Muscle layer of duodenum (tissue), 2 donors: ENCODE results near the gene MVB12B.

Experiments used
- H3K27ac ChIP-seq: one replicate; pipeline ENCODE4 v1.7.0; 2013; ENCODE audit warnings: mild to moderate bottlenecking, low read length
- H3K27me3 ChIP-seq: one replicate; pipeline ENCODE4 v1.7.0; 2013; ENCODE audit warnings: low read depth, mild to moderate bottlenecking, control low read depth, low read length
- H3K36me3 ChIP-seq, 2 donors: one replicate each; pipeline ENCODE4 v1.7.0; 2013; ENCODE audit warnings: low read length in 2 of 2, control low read depth in 1 of 2, mild to moderate bottlenecking in 1 of 2; ENCODE audit not compliant: insufficient read depth in 2 of 2, control insufficient read depth in 1 of 2
- H3K4me1 ChIP-seq, 2 donors: one replicate each; pipeline ENCODE4 v1.7.0; 2013; ENCODE audit warnings: low read length in 2 of 2, mild to moderate bottlenecking in 2 of 2, control low read depth in 1 of 2, moderate library complexity in 1 of 2; ENCODE audit not compliant: insufficient read depth in 2 of 2, control insufficient read depth in 1 of 2
- H3K4me3 ChIP-seq, 2 donors: one replicate each; pipeline ENCODE4 v1.7.0; 2013; ENCODE audit warnings: low read length in 2 of 2, low read depth in 1 of 2, mild to moderate bottlenecking in 1 of 2
- H3K9me3 ChIP-seq, 2 donors: one replicate each; pipeline ENCODE4 v1.7.0; 2013; ENCODE audit warnings: low read length in 2 of 2, control low read depth in 1 of 2, mild to moderate bottlenecking in 1 of 2; ENCODE audit not compliant: control insufficient read depth in 1 of 2
- donor health status: healthy.

Gene MVB12B

DNA sequence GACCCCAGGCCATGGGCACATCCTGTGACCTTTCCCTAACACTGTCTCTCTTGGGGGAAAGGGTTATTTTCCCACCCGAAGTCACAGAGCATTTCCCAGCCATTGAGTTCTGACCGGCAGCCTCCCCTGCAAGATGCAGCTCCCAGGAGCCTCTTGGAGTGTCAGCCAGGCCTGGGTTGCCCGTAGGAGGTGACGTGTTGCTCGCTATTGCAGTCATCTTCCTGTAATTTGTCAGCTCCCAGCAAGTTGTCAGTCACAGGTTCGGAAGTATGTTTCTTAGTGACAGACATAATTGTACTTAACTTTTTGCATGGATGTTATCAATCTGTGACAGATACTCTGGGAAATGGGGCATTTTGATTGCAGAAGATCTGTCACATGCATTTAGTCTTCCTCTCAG, 74.5 kb downstream of the MVB12B start:
- Histone ChIP-seq H3K36me3 (peaks cover 11 to 38% of the 10 kb centered on the region in 2 donors), H3K4me3 (no peak overlapping the region), H3K4me1 (peaks cover 0 to 5% of the 10 kb centered on the region in 2 donors), H3K27ac (no peak overlapping the region), H3K9me3 (no peaks in the 10 kb centered on the region), H3K27me3 (no peaks in the 10 kb centered on the region)

DNA sequence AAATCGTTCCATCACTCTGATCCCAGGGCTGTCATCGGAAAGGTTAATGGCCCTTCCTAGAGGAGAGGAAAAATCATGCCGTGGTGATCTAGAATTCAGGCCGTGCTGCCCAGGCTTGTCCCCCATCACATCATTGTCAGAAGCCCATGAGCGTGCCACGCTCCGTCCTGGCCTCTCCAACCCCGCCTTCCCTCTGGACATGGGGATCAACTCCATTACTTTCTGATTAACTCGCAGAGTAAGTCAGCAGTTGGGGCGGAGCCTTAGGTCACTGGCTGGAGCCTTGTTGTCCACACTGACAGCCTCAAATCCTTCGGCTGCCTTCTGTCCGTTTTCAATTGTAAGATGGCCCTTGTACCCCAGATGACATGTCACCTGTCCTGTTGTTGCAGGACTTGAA, 75.0 kb downstream of the MVB12B start:
- Histone ChIP-seq H3K27me3 (no peaks in the 10 kb centered on the region), H3K36me3 (peaks cover 9 to 38% of the 10 kb centered on the region in 2 donors), H3K4me3 (no peak overlapping the region), H3K4me1 (peaks cover 0 to 5% of the 10 kb centered on the region in 2 donors), H3K9me3 (no peaks in the 10 kb centered on the region), H3K27ac (no peak overlapping the region)

DNA sequence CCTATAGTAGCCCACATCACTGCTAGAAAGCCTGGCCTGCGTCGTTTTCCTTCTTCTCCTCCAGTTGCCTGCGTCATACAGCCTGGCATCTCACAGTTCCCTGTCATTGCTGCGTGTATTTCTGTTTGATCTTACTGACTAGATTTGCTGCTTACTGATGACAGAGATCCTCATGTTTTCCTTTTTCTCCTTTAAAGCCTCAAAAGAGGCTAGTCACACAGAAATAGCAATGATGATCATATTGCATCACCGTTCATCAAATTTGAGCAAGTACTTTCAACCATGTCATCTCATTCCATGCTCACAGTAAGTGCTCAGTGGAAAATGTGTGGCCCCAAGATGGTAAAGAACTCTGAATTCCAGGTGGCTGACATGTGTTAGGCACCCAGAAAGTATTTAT, 76.8 kb downstream of the MVB12B start:
- Histone ChIP-seq H3K4me1 (peaks cover 0 to 5% of the 10 kb centered on the region in 2 donors), H3K4me3 (no peak overlapping the region), H3K36me3 (peaks cover 7 to 38% of the 10 kb centered on the region in 2 donors), H3K27ac (no peak overlapping the region), H3K9me3 (no peaks in the 10 kb centered on the region), H3K27me3 (no peaks in the 10 kb centered on the region)

DNA sequence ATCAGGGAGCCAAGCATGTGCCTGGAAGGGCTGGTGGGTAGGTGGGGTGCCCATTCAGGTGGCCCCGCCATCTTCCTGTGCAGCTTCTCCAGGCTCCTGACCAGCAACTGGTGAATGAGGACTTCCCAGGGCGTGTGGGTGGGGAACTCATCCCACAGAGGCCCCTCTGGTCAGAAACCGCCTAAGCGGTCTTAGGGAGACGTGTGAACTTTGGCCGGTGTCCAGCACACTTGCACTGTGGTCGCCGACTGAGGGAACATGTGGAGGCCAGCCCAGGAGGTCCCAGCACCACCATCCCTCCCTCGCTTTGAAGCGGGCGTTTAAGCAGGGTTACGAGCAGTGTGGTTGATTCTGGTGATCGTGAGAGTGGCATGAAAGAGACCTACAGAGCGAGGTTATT, 77.8 kb downstream of the MVB12B start:
- Histone ChIP-seq H3K27ac (no peak overlapping the region), H3K4me1 (no peaks in the 10 kb centered on the region), H3K27me3 (no peaks in the 10 kb centered on the region), H3K4me3 (no peak overlapping the region), H3K9me3 (no peaks in the 10 kb centered on the region), H3K36me3 (peaks cover 7 to 30% of the 10 kb centered on the region in 2 donors)

DNA sequence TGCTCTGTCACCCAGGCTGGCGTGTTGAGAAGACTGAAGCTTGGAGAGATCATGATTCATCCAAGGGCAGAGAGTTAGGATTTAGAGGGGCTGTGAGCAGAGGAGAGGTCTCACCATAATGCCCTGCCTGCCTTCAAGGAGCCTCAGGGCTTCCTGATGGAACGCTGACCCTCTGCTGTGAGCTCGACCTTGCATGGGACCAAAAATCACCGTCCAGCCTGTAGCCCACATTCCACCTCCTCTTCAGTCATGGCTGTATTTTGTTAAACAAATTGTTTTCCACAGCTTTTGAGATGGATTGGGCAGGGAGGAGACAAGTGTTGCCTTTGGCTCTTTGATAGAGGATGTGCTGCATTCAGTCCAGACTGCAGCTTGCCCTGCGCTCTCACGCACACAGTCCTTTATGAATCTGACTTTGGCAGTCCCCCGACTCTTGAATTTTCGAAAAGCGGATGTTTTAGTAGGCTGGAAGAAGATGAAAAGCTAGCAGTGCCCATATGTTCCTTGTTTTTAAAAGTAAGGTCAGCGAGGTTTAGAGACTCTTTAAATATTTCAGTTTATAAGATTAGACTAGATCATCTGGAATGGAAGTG, 79.5 kb downstream of the MVB12B start:
- Histone ChIP-seq H3K27ac (no peak overlapping the region), H3K4me3 (no peak overlapping the region), H3K4me1 (no peaks in the 10 kb centered on the region), H3K36me3 (peaks cover 7 to 36% of the 10 kb centered on the region in 2 donors), H3K9me3 (no peaks in the 10 kb centered on the region), H3K27me3 (no peaks in the 10 kb centered on the region)

DNA sequence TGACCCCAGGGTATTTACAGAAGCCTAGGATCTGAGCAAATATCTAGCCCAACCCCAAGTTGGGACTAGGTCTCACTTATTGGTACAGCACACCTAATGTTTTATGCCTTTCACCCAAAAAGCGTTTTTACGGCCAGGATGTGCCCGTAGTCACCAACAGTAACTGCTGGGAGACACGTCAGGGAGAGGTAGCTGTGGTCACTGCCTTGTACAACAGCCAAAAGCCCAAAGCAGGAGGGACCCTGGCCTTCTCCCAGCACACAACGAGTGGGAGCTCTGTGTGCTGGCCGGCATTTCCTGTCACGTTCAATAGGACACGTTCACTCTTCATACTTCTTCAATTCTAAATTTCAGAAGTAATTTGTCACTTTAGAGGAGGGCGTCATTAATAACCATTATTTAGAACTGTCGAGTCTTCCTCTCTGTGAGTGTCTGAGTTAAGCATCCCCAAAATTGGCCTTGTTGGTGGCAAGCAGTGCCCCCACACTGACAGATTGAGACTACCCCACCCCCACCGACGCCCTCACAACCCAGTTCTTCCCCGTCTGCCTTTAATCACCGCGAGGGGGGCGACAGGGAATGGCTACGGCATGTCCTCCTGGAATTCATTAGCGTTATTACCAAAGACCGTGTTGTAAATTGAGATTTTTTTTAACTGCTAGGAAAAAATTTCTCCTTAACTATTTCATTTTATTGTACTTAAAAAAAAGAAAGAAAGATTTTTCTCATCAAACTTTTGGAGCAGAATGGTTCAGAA, 80.7 kb downstream of the MVB12B start:
- Histone ChIP-seq H3K4me3 (no peak overlapping the region), H3K36me3 (peaks cover 0 to 28% of the 10 kb centered on the region in 2 donors), H3K9me3 (no peaks in the 10 kb centered on the region), H3K27me3 (no peaks in the 10 kb centered on the region), H3K27ac (no peak overlapping the region), H3K4me1 (no peaks in the 10 kb centered on the region)

DNA sequence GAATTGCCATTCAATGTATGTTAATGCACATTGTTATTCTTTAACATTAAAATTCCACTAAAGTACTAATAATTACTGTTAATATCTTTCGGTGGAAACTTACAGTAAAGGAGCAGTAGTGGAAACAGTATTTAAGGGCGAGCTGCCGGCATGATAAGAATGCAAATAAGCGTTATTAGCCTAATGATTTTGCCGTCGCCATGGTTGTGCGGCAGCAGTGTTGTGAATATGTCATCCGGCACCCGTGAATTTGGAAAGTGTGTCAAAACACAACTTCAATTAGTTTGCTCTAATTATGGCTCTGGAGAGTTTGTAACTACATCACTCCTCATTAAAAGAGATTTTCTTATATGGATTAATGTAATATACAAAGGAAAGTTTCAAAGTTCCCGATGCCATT, 81.4 kb downstream of the MVB12B start:
- no peaks in the 10 kb centered on the region for H3K4me1 ChIP-seq
- no peaks in the 10 kb centered on the region for H3K9me3 ChIP-seq
- no peak overlapping the region for H3K4me3 ChIP-seq
- H3K36me3 ChIP-seq, result peaks cover 0 to 21% of the 10 kb centered on the region in 2 donors
- no peak overlapping the region for H3K27ac ChIP-seq
- no peaks in the 10 kb centered on the region for H3K27me3 ChIP-seq

DNA sequence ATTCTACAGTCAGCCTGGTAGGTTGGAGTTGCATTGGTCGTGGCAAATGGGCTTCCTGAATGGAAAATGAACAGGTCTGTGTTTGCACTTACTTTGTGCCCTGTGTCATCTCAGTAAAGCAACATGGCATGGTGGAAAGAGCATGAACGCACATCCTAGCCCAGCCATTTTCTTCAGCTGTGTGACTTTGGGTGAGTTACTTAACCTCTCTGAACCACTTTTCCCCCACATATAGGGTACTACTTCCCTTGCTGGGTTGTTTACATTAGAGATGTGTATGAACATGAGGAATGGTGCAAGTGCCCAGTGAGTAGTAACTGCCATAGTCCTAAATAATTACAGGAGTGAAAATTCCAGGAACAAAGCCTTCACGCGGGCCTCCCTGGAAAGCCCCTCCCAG, 83.6 kb downstream of the MVB12B start:
- Histone ChIP-seq H3K27me3 (no peaks in the 10 kb centered on the region), H3K9me3 (no peaks in the 10 kb centered on the region), H3K4me1 (no peaks in the 10 kb centered on the region), H3K27ac (no peak overlapping the region), H3K36me3 (peaks cover 0 to 13% of the 10 kb centered on the region in 2 donors), H3K4me3 (no peak overlapping the region)

DNA sequence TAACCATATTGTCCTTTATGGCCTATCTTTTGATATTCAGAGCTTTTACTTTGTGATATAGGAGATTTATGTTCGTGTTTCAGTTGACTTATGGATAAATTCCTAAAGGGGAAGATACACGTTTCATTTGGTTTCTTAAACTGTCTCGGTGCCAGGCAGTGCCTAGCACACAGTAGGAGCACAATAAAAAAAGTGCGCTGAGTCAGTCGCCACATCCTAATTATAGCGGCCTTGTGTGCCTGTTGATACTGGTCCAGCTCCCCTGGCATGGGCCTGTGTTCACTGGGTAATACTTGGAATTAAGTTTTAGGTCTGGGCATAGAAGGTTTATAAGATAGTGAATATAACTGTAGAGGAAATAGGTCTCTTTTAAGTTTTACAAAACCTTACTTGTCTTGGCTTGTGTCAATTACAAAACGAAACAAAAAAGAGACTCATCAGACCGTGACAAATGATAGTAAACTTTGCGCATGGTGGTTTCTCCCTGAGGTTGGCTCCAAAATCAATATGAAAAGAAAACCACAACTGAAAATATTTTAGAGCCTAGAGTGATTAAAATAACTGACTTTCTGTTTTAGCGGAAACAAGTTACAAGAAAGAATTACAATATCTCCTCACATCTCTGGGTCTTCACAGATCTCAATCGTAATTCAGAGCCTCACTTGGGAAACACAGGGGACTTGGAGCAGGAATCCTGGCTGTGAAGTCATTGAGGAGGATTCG, 84.8 kb downstream of the MVB12B start:
- no peaks in the 10 kb centered on the region for H3K4me1 ChIP-seq
- no peaks in the 10 kb centered on the region for H3K9me3 ChIP-seq
- H3K27me3 ChIP-seq, result no peaks in the 10 kb centered on the region
- no peak overlapping the region for H3K4me3 ChIP-seq
- peaks cover 0 to 16% of the 10 kb centered on the region in 2 donors for H3K36me3 ChIP-seq
- no peak overlapping the region for H3K27ac ChIP-seq

DNA sequence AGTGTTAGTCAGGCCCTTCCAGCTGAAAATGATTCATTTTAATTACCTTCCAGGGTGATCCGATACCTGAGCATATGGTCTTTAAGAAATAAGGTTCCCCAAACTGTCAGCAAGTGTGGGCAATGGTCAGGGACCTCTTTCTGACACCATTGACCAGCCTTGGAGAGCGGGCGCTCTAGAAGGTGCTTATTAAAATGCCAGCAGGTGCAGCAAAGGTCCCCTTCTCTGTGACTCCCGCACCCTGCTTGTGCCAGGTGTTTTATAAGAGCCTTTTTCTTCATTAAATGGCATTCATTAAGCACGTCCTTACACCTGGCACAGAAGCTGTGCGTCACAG, 85.3 kb downstream of the MVB12B start:
- H3K27ac ChIP-seq, result no peak overlapping the region

DNA sequence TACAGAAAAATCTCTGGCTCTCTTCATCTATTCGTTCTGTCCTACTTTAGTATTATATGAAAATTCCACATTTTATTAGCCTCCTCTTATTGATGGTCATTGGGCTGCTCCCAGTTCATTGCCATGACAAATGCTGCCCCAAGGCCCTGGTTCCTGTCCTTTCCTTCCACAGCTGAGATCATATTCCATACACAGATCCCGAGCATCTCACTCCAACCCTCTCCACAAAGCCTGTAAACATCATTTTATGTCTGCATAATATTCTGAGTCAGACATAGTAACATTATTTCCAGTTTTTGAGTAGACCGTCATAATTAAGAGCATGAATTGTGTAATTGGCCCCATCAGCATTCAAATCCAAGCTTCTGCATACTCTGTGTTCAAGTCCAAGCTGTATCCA, 86.3 kb downstream of the MVB12B start:
- H3K4me3 ChIP-seq, result no peak overlapping the region
- H3K9me3 ChIP-seq, result no peaks in the 10 kb centered on the region
- H3K27me3 ChIP-seq, result no peaks in the 10 kb centered on the region
- H3K36me3 ChIP-seq, result peaks cover 0 to 16% of the 10 kb centered on the region in 2 donors
- no peak overlapping the region for H3K27ac ChIP-seq
- H3K4me1 ChIP-seq, result no peaks in the 10 kb centered on the region

More for the DNA sequence above, 85.3 kb downstream of the MVB12B start:
- Histone ChIP-seq H3K4me1 (no peaks in the 10 kb centered on the region), H3K9me3 (no peaks in the 10 kb centered on the region), H3K27me3 (no peaks in the 10 kb centered on the region), H3K4me3 (no peak overlapping the region), H3K36me3 (peaks cover 0 to 16% of the 10 kb centered on the region in 2 donors)
